ENCODE results near the gene NFASC.

DNA sequence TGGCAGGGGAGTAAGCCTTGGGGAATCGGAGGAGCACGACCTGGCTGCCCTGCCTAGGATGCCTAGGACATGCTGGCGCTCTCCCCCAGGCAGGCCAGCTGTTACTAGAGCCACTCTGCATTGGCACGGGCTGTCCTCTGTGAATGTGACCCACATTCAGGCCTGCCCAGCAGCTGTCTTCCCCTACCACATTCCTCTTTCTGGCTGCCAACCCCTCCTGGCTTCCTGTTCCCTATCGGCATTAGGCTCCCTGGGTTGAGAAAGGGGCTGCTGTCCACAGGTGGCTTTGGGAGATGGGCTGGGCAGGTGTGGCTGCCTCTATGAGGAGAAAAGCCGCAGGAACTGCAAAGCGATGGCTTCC lies 2.3 kb upstream of the NFASC start:
- TF ChIP-seq, protein P1, sequence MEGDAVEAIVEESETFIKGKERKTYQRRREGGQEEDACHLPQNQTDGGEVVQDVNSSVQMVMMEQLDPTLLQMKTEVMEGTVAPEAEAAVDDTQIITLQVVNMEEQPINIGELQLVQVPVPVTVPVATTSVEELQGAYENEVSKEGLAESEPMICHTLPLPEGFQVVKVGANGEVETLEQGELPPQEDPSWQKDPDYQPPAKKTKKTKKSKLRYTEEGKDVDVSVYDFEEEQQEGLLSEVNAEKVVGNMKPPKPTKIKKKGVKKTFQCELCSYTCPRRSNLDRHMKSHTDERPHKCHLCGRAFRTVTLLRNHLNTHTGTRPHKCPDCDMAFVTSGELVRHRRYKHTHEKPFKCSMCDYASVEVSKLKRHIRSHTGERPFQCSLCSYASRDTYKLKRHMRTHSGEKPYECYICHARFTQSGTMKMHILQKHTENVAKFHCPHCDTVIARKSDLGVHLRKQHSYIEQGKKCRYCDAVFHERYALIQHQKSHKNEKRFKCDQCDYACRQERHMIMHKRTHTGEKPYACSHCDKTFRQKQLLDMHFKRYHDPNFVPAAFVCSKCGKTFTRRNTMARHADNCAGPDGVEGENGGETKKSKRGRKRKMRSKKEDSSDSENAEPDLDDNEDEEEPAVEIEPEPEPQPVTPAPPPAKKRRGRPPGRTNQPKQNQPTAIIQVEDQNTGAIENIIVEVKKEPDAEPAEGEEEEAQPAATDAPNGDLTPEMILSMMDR (IDR thresholded peaks at IDR 0.05) = no peak
- no peak for TF ChIP-seq POLR2AphosphoS5 (IDR thresholded peaks at IDR 0.05; ENCODE audit: low read depth, low read length)
- TF ChIP-seq SIN3A (IDR thresholded peaks at IDR 0.05; ENCODE audit: borderline replicate concordance, insufficient read depth, low read depth, low read length) = no peak
